GM12878 (cell line): ENCODE data around the gene SLC6A7. TPM values are rescaled to one million over a fixed set of nuclear protein-coding genes. Genes with fewer than 3 reads are reported as not detected.

ENCODE experiments used
- ATAC-seq: fragments of 200-7000 bp; cut with Tn5 transposase; 3 replicates; pipeline ENCODE4 v1.9.1; 2020; ENCODE audit warnings: mild to moderate bottlenecking, moderate library complexity
- BruUV-seq: library from RNA; stranded (reverse); fragments of 400-500 nt; replicated peaks from 2 replicates; lab custom pipeline; 2021; lab: Mats Ljungman, UMichigan
- CTCF ChIA-PET: fragments of 300-600 bp; sonication (Branson Sonifier 250); formaldehyde crosslinking; extraction: SDS; loops from one replicate; lab custom pipeline; 2021; ENCODE audit warnings: inconsistent platforms; lab: Yijun Ruan, JAX
- POLR2A ChIA-PET: fragments of 350-600 bp; formaldehyde crosslinking; extraction: SDS; loops from one replicate; lab custom pipeline; 2021; ENCODE audit warnings: inconsistent platforms; lab: Charles Lee
- RAD21 ChIA-PET: fragments of 300-600 bp; sonication (Branson Sonifier 250); formaldehyde crosslinking; loops from one replicate; lab custom pipeline; 2023; ENCODE audit warnings: antibody characterized with exemption; ENCODE audit not compliant: unreplicated experiment; lab: Charles Lee
- SMC1A ChIA-PET: fragments of 300-600 bp; sonication (Branson Sonifier 250); formaldehyde crosslinking; loops from one replicate; lab custom pipeline; 2023; ENCODE audit not compliant: unreplicated experiment, uncharacterized antibody; lab: Charles Lee
- DNase-seq: peaks from one replicate; pipeline ENCODE4 v3.0.0-alpha.2; 2011; ENCODE audit warnings: low read depth, low spot score
- FAIRE-seq: peaks from 3 replicates; lab custom pipeline; 2011; peaks lifted over from hg19 to GRCh38; lab: Jason Lieb, UNC
- H2AFZ ChIP-seq: 2 replicates; pipeline ENCODE4 v1.6.0; 2011; ENCODE audit warnings: low read depth, low read length, control low read depth; ENCODE audit not compliant: control insufficient read depth
- H3K27ac ChIP-seq: 2 replicates; pipeline ENCODE4 v1.5.1; 2011; ENCODE audit warnings: control low read depth; ENCODE audit not compliant: control insufficient read depth, insufficient read depth
- H3K27me3 ChIP-seq, 2 experiments: replicated peaks in 1 of 2; 2 replicates each; pipeline versions ENCODE4 v1.6.0 to v1.6.1; 2011; ENCODE audit warnings: low read length in 1 of 2; ENCODE audit not compliant: control insufficient read depth in 2 of 2, insufficient read depth in 2 of 2
- H3K36me3 ChIP-seq, 2 experiments: 2 replicates each; pipeline ENCODE4 v1.5.1; 2011; ENCODE audit warnings: low read length in 1 of 2; ENCODE audit not compliant: control insufficient read depth in 2 of 2, insufficient read depth in 2 of 2
- H3K4me1 ChIP-seq: 2 replicates; pipeline ENCODE4 v1.6.1; 2011; ENCODE audit warnings: mild to moderate bottlenecking, low read length, moderate library complexity, mixed read lengths; ENCODE audit not compliant: control insufficient read depth, insufficient read depth
- H3K4me2 ChIP-seq: 2 replicates; pipeline ENCODE4 v1.6.0; 2011; ENCODE audit warnings: control low read depth; ENCODE audit not compliant: control insufficient read depth, insufficient read depth
- H3K4me3 ChIP-seq: fragments of 200-600 bp; sonication (generic); 2 replicates; pipeline ENCODE4 v1.5.1; 2016
- H3K79me2 ChIP-seq: 2 replicates; pipeline ENCODE4 v1.6.0; 2011; ENCODE audit warnings: low read length; ENCODE audit not compliant: control insufficient read depth, insufficient read depth
- H3K9ac ChIP-seq: 2 replicates; pipeline ENCODE4 v1.8.0; 2011; ENCODE audit warnings: low read length, control low read depth, mixed read lengths; ENCODE audit not compliant: control insufficient read depth, insufficient read depth
- H3K9me3 ChIP-seq: replicated peaks from 3 replicates; pipeline ENCODE4 v1.5.1; 2011; ENCODE audit warnings: mild to moderate bottlenecking, low read length; ENCODE audit not compliant: control insufficient read depth, insufficient read depth
- H4K20me1 ChIP-seq: 2 replicates; pipeline ENCODE4 v1.6.0; 2011; ENCODE audit not compliant: control insufficient read depth, insufficient read depth
- BHLHE40 ChIP-seq, 2 experiments: fragments of 450-650 bp in 1 of 2; IDR thresholded peaks; 2 replicates each; pipeline ENCODE4 v1.6.1; 2011 to 2017; ENCODE audit warnings: low read depth in 2 of 2, borderline replicate concordance in 1 of 2, improper control_type of control experiment in 1 of 2, low read length in 1 of 2, mild to moderate bottlenecking in 1 of 2
- CBX5 ChIP-seq: sonication (generic); IDR thresholded peaks from 2 replicates; pipeline ENCODE4 v1.6.1; 2016; ENCODE audit warnings: low read depth, moderate library complexity, mild to moderate bottlenecking, inconsistent platforms
- CHD1 ChIP-seq: IDR thresholded peaks from 2 replicates; pipeline ENCODE4 v1.6.1; 2012; ENCODE audit warnings: low read depth, low read length, improper control_type of control experiment
- EGR1 ChIP-seq, 2 experiments: IDR thresholded peaks; 1 replicate in 1 of 2; 2 replicates in 1 of 2; pipeline ENCODE4 v1.6.1; 2011 to 2012; ENCODE audit warnings: low read depth in 2 of 2, low read length in 2 of 2, borderline replicate concordance in 1 of 2, mild to moderate bottlenecking in 1 of 2, moderate library complexity in 1 of 2
- GABPA ChIP-seq: IDR thresholded peaks from 2 replicates; pipeline ENCODE4 v1.6.1; 2014; ENCODE audit warnings: antibody characterized with exemption, low read depth, mild to moderate bottlenecking, inconsistent platforms
- HDGF ChIP-seq: fragments of 450-650 bp; IDR thresholded peaks from 2 replicates; pipeline ENCODE4 v1.6.1; 2016; ENCODE audit warnings: antibody characterized with exemption
- IRF4 ChIP-seq: IDR thresholded peaks from 2 replicates; pipeline ENCODE4 v1.6.1; 2011; ENCODE audit warnings: low read depth, low read length
- MEF2B ChIP-seq: fragments of 450-650 bp; IDR thresholded peaks from 2 replicates; pipeline ENCODE4 v1.6.1; 2018; ENCODE audit warnings: mild to moderate bottlenecking, moderate library complexity; ENCODE audit not compliant: partially characterized antibody, poor library complexity, severe bottlenecking
- PML ChIP-seq: IDR thresholded peaks from 2 replicates; pipeline ENCODE4 v1.6.1; 2012; ENCODE audit warnings: low read length, inconsistent platforms
- RCOR1 ChIP-seq: conservative IDR thresholded peaks from 2 replicates; pipeline ENCODE4 v1.6.1; 2012; ENCODE audit warnings: low read depth, low read length, improper control_type of control experiment
- SIN3A ChIP-seq: IDR thresholded peaks from 2 replicates; pipeline ENCODE4 v1.6.1; 2012; ENCODE audit warnings: low read depth, low read length, improper control_type of control experiment
- SMC3 ChIP-seq: IDR thresholded peaks from 2 replicates; pipeline ENCODE4 v1.6.1; 2011; ENCODE audit warnings: low read length, improper control_type of control experiment, borderline replicate concordance
- SP1 ChIP-seq: IDR thresholded peaks from one replicate; pipeline ENCODE4 v1.6.1; 2011; ENCODE audit warnings: low read depth, low read length
- TCF3 ChIP-seq: IDR thresholded peaks from 2 replicates; pipeline ENCODE4 v1.6.1; 2012; ENCODE audit warnings: low read depth, mild to moderate bottlenecking, low read length, borderline replicate concordance; ENCODE audit not compliant: insufficient read depth
- ZBED1 ChIP-seq: IDR thresholded peaks from 2 replicates; pipeline ENCODE4 v1.6.1; 2016; ENCODE audit warnings: borderline replicate concordance
- ZNF274 ChIP-seq: IDR thresholded peaks from one replicate; pipeline ENCODE4 v1.8.0; 2011; ENCODE audit not compliant: insufficient read length, insufficient read depth
- ZNF384 ChIP-seq: IDR thresholded peaks from 2 replicates; pipeline ENCODE4 v1.6.1; 2012; ENCODE audit warnings: low read depth, mild to moderate bottlenecking, low read length, improper control_type of control experiment, borderline replicate concordance
- whole genome bisulfite sequencing: methylation state at CpG from one replicate; pipeline ENCODE4 v1.1.6; 2016; ENCODE audit warnings: low lambda C conversion rate; ENCODE audit not compliant: insufficient replicate concordance, insufficient coverage; ENCODE audit errors: missing lambda C conversion rate; 5-methylcytosine and 5-hydroxymethylcytosine counted together
- in situ Hi-C: fragments of 300-500 bp; cut with MboI; formaldehyde crosslinking; loops from 9 replicates; pipeline ENCODE4 v1.14.3; 2018; ENCODE audit warnings: mixed read lengths
- intact Hi-C: fragments of 100-400 bp; cut with micrococcal nuclease; formaldehyde crosslinking; loops from one replicate; pipeline ENCODE4 v1.14.2; 2022; ENCODE audit not compliant: unreplicated experiment
- polyA plus RNA-seq, 11 experiments: library from polyadenylated mRNA; depleted of rRNA in 4 of 11; unstranded in 6 of 11; stranded (reverse) in 5 of 11; fragments of >200 nt; fragmentation: Nextera tagmentation in 4 of 11; fragmentation: Illumina TruSeq in 1 of 11; extraction: Ambion mirVana in 4 of 11; extraction: Trizol in 1 of 11; gene quantifications; 1 replicate in 1 of 11; 2 replicates in 10 of 11; pipeline versions ENCODE4 v1.2.1 to v1.2.3, GENCODE V29; 2011 to 2016; ENCODE audit warnings: inconsistent platforms in 2 of 11, missing spikeins in 2 of 11, low read depth in 1 of 11
- total RNA-seq, 4 experiments: library from RNA; depleted of rRNA in 3 of 4; stranded (reverse); fragments of >200 nt in 3 of 4; fragmentation: Illumina TruSeq in 1 of 4; extraction: Trizol in 1 of 4; gene quantifications; 2 replicates each; pipeline versions ENCODE4 v1.2.1 to v1.2.3, GENCODE V29; 2013 to 2021
- TF ChIP-seq, protein P1 (sequence below): IDR thresholded peaks from 2 replicates; pipeline ENCODE4 v1.6.1; 2011; ENCODE audit warnings: mild to moderate bottlenecking, low read depth, low read length, moderate library complexity; ENCODE audit not compliant: insufficient replicate concordance
- TF ChIP-seq, protein P2 (sequence below): IDR thresholded peaks from 2 replicates; pipeline ENCODE4 v1.6.1; 2012; ENCODE audit warnings: improper control_type of control experiment, low read depth, low read length; ENCODE audit not compliant: insufficient replicate concordance

The SLC6A7 gene
- total and polyA plus RNA-seq, 10 of the 15 experiments (the other 5 are each of a cell fraction or from before 2014, with no cell fraction given): 0.01 to 0.15 (median 0.06) TPM; not detected in 7

DNA sequence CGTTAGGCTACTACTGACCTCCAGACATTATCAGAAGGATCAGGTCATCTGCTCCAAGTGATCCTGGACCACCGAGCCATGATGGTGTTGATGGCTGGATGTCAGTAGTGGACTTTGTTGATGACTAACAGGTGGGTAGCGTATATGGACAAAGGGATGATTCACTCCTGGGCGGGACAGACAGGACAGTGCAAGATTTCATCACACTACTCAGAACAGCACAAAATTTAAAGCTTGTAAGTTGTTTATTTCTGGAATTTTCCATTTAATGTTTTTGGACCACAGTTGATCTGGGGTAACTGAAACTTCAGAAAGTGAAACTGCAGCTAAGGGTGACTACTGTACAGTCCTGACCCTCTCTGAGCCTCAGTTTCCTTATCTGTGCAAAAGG is 46.9 kb upstream of the SLC6A7 start:
- POLR2A ChIA-PET: no interaction called here
- in situ Hi-C loops (no loop called here), intact Hi-C loops (no loop called here)
- BruUV-seq: no TSS peak
- RAD21 ChIA-PET: no interaction called here
- no peak overlapping the region for H3K9ac ChIP-seq
- no peak overlapping the region for H2AFZ ChIP-seq
- no peak overlapping the region for H3K4me2 ChIP-seq
- no peaks in the 10 kb centered on the region for H3K9me3 ChIP-seq
- no peaks in the 10 kb centered on the region for H4K20me1 ChIP-seq
- H3K36me3 ChIP-seq: no peaks in the 10 kb centered on the region
- no peaks in the 10 kb centered on the region for H3K79me2 ChIP-seq
- no peak for FAIRE-seq
- H3K4me1 ChIP-seq: no peaks in the 10 kb centered on the region
- CTCF ChIA-PET: interaction anchor here (1.5 kb wide), 1 partner anchor 13 kb away, joined by 3 read pairs; no protein-coding TSS in a partner anchor
- H3K27me3 ChIP-seq: no peaks in the 10 kb centered on the region
- SMC1A ChIA-PET: no interaction called here
- no peak for ATAC-seq
- TF ChIP-seq SP1 (no peak), ZNF384 (no peak), HDGF (no peak), CBX5 (no peak), TCF3 (no peak), PML (no peak), RCOR1 (no peak), GABPA (no peak), MEF2B (no peak), IRF4 (no peak), BHLHE40 (IDR thresholded peaks at IDR 0.05; ENCODE audit: borderline replicate concordance in 1 of 2, low read depth in 2 of 2, low read length in 1 of 2) (no peak), EGR1 (IDR thresholded peaks at IDR 0.05; ENCODE audit: borderline replicate concordance in 1 of 2, low read depth in 2 of 2, low read length in 2 of 2) (no peak), ZBED1 (no peak), ZNF274 (no peak), SMC3 (no peak), CHD1 (no peak), SIN3A (no peak)
- TF ChIP-seq, protein P1, sequence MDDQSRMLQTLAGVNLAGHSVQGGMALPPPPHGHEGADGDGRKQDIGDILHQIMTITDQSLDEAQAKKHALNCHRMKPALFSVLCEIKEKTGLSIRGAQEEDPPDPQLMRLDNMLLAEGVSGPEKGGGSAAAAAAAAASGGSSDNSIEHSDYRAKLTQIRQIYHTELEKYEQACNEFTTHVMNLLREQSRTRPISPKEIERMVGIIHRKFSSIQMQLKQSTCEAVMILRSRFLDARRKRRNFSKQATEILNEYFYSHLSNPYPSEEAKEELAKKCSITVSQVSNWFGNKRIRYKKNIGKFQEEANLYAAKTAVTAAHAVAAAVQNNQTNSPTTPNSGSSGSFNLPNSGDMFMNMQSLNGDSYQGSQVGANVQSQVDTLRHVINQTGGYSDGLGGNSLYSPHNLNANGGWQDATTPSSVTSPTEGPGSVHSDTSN: no peak
- TF ChIP-seq, protein P2, sequence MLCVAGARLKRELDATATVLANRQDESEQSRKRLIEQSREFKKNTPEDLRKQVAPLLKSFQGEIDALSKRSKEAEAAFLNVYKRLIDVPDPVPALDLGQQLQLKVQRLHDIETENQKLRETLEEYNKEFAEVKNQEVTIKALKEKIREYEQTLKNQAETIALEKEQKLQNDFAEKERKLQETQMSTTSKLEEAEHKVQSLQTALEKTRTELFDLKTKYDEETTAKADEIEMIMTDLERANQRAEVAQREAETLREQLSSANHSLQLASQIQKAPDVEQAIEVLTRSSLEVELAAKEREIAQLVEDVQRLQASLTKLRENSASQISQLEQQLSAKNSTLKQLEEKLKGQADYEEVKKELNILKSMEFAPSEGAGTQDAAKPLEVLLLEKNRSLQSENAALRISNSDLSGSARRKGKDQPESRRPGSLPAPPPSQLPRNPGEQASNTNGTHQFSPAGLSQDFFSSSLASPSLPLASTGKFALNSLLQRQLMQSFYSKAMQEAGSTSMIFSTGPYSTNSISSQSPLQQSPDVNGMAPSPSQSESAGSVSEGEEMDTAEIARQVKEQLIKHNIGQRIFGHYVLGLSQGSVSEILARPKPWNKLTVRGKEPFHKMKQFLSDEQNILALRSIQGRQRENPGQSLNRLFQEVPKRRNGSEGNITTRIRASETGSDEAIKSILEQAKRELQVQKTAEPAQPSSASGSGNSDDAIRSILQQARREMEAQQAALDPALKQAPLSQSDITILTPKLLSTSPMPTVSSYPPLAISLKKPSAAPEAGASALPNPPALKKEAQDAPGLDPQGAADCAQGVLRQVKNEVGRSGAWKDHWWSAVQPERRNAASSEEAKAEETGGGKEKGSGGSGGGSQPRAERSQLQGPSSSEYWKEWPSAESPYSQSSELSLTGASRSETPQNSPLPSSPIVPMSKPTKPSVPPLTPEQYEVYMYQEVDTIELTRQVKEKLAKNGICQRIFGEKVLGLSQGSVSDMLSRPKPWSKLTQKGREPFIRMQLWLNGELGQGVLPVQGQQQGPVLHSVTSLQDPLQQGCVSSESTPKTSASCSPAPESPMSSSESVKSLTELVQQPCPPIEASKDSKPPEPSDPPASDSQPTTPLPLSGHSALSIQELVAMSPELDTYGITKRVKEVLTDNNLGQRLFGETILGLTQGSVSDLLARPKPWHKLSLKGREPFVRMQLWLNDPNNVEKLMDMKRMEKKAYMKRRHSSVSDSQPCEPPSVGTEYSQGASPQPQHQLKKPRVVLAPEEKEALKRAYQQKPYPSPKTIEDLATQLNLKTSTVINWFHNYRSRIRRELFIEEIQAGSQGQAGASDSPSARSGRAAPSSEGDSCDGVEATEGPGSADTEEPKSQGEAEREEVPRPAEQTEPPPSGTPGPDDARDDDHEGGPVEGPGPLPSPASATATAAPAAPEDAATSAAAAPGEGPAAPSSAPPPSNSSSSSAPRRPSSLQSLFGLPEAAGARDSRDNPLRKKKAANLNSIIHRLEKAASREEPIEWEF: no peak
- TF ChIP-seq, all 136 proteins: peak for 0
- no peak overlapping the region for H3K4me3 ChIP-seq
- no peak for DNase-seq
- no peak overlapping the region for H3K27ac ChIP-seq
- WGBS: 73% methylated on average over 4 of the region's 4 CpGs
